Ramos (cell line): ENCODE results near the gene NRG3.

Experiments used
- in situ Hi-C: fragments of 300-500 bp; cut with MboI; formaldehyde crosslinking; loops from one replicate; pipeline ENCODE4 v1.14.3; 2022; ENCODE audit warnings: low sequenced_read_pairs; ENCODE audit not compliant: unreplicated experiment

The NRG3 gene

GRCh38 chr10:82737549-82737948 is 862.6 kb downstream of the NRG3 start:
- in situ Hi-C loops = no loop called here

- in situ Hi-C loops = no loop called here
Measured at GRCh38 chr10:82738592-82738991, 863.6 kb downstream of the NRG3 start.

DNA sequence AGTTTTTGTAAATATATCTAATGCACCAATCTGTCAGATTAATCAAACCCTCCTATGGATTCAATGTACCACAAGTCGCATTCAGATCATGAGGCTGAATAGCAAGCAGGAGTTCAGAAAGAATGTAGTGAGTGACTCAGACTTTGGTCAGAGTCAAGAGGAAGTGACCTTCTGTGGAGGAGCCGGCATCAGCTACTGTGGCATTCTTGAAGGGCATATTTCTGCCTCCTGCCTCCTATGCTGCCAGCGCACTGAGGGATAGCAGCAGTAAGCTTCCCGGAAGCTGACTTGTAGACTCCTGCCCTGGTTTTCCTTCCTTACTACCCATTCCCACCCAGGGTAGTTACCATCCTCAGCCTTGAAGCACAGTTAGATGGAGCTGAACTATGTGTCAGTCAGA is 867.5 kb downstream of the NRG3 start:
- in situ Hi-C loops = no loop called here

- in situ Hi-C loops = no loop called here
Measured at GRCh38 chr10:82742898-82743297, 867.9 kb downstream of the NRG3 start.

- in situ Hi-C loops = no loop called here
Measured at GRCh38 chr10:82750538-82750937, 875.5 kb downstream of the NRG3 start.

GRCh38 chr10:82757397-82757796 is 882.4 kb downstream of the NRG3 start:
- in situ Hi-C loops = no loop called here

- in situ Hi-C loops = no loop called here
Measured at GRCh38 chr10:82757901-82758300, 882.9 kb downstream of the NRG3 start.

DNA sequence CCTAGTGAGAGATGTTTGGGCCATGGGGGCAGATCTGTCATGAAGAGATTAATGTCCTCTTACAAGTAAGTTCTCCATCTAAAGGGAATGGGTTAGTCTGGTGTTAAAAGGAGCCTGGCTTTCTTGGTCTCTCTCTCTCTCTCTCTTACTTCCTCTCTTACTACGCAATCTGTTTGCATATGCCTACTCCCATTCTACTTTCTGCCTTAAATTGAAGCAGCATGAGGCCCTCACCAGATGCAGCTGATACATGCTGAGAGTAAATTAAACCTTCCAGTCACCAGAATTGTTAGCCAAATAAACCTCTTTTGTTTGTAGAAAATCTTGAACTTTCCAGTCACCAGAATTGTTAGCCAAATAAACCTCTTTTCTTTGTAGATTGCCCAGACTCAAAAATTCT is 884.1 kb downstream of the NRG3 start:
- in situ Hi-C loops = no loop called here

DNA sequence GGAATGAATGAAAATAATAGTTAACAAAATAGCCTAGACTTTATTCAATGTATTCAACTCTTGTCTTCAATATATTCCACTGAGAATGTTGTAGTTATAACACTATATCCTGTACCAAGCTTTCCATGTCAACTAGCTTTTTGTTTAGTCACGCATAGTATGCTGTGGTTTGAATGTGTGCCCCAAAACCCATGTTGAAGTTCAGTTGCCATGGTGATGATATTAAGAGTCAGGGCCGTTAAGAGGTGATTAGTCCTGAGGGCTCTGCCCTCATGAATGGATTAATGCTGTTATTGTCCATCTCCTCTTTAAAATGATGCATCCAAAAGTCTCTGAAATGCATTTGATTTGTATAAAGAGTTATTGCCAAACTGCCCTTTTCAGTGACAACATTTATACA is 887.6 kb downstream of the NRG3 start:
- in situ Hi-C loops = no loop called here

GRCh38 chr10:82768040-82768439 is 893.0 kb downstream of the NRG3 start:
- in situ Hi-C loops = no loop called here

DNA sequence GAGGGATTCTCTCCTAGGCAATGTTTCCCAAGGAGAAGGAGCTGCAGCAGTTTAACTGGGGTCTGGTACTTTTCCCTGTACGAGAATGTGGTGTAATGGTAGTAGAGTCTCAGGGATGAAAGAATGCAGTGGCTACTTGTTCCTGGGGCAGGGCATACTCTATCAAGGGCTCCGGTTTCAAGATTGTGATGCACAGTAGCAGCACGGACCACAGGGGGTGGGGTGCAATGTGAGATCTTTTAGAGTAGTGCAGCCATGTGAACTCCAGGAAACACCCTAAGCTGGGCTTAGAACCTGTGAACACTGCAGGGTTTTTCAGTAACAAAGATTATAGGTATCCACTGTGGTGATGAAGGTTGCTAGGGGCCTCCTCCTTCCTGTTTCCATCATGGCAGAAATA is 903.9 kb downstream of the NRG3 start:
- in situ Hi-C loops = no loop called here

- in situ Hi-C loops = no loop called here
Measured at GRCh38 chr10:82796510-82796909, 921.5 kb downstream of the NRG3 start.

DNA sequence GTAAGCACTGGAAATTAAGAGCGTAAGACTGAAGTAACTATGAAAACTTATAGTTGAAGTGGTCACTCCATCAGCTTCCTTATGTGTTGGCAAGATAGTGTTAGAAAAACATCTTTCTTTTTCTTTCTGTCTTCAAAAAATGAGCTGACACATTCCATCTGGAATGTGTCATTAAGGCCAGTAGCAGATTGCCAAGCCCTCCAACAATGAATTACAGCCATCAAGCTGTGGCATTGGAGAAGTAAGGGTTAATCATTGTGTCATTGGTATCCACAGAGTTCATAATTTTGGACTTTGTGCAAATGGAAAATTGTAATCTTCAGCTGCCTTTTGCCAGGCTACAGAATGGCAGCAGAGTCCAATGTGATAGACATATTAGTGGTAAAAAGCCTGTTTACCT is 926.3 kb downstream of the NRG3 start:
- in situ Hi-C loops = loop anchor here (25.0 kb wide), 1 partner anchor 1061 kb away; no protein-coding TSS in a partner anchor

- in situ Hi-C loops = loop anchor here (25.0 kb wide), 1 partner anchor 1051 kb away; no protein-coding TSS in a partner anchor
Measured at GRCh38 chr10:82811621-82812020, 936.6 kb downstream of the NRG3 start.

DNA sequence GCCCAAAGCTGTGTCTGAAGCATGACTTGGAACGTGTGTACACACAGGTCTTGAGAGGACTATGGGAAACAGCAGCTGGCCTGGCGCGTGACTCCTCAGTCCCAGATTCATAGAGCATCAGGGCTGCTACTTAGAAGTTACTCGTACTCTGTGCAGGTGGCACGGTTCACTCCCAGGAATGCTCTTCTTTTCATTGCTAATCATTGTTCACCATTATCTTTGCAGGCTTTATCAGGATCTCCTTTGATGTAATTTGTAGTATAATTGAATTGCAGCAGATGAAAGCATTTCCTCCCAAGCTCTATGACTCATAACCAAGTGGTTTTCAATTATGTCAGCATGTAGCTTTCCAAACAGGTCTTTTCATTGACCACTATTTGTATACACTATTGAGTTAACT is 938.9 kb downstream of the NRG3 start:
- in situ Hi-C loops = loop anchor here (25.0 kb wide), 1 partner anchor 1048 kb away; no protein-coding TSS in a partner anchor

DNA sequence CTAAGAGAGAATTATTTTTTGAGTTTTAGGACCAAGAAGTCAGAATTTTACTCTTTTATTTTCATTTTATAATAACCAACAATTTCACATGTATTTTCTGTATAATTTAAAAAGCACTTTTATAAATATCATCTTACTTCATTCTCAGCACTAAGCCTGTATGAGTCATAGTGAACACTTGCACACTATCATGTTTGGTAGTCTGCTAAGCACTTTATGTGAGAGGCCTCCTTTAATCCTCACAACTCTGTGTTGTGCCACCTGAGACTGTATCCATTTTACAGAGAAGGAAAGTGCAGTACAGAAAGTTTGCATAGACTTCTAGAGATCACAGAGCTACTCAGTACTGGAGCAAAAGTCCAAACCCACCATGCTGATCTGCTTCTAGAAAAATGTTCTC is 939.6 kb downstream of the NRG3 start:
- in situ Hi-C loops = loop anchor here (25.0 kb wide), 1 partner anchor 1048 kb away; no protein-coding TSS in a partner anchor

DNA sequence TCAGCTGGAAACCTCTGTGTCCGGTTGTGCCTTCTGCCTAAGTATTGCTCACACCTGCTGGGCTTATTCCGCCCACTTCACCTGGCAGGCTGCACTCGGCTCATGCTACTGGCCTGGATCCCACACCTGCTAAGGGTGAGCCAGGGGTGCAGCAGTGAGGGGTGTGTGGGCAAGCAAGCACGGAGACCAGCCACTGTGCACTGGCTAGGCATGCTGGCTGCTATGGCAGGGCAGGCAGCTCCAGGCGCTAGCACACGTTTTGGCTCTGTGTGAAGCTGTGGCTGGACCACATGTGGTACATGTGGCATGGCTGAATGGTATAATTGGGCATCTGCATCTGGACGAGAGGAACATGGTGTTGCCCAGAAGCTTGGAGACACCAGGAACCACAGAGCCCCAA is 940.7 kb downstream of the NRG3 start:
- in situ Hi-C loops = loop anchor here (25.0 kb wide), 1 partner anchor 1047 kb away; no protein-coding TSS in a partner anchor

DNA sequence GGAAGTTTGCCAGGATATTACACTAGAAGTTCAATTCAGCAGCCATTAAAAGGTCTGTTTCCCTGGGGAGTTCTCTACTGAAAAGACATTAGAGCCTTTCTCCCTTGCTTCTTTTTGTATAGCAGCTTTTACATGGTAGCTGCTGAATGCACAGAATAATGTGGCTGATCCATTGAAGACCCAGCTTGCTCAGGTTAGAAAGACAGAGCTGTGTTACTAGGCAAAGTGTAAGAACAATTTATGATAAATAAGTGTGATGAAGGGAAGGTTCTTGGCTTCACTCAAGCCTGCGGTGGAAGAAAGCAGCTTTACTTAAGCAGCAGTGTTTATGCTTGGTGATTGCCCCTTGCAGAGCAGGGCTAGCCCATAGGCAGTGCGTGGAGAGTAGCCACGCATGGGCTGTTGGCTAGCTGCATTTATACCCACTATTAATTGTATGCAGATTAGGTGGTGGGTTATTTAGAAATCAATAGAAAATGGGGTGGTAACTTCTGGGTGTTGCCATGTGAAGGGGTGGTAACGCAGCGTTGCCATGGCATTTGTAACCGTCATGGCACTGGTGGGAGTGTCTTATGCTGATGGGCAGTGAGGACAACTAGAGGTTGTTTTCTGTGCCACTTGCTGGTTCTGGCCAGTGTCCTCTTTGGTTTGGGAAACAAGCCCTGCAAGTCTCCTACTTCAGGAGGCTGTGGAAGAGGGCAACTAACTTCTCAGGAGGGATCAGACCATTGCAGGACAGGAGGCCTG is 942.9 kb downstream of the NRG3 start:
- in situ Hi-C loops = loop anchor here (25.0 kb wide), 1 partner anchor 1044 kb away; no protein-coding TSS in a partner anchor

- in situ Hi-C loops = loop anchor here (25.0 kb wide), 1 partner anchor 1041 kb away; no protein-coding TSS in a partner anchor
Measured at GRCh38 chr10:82821043-82821442, 946.0 kb downstream of the NRG3 start.

GRCh38 chr10:82826132-82826531 is 951.1 kb downstream of the NRG3 start:
- in situ Hi-C loops = no loop called here

DNA sequence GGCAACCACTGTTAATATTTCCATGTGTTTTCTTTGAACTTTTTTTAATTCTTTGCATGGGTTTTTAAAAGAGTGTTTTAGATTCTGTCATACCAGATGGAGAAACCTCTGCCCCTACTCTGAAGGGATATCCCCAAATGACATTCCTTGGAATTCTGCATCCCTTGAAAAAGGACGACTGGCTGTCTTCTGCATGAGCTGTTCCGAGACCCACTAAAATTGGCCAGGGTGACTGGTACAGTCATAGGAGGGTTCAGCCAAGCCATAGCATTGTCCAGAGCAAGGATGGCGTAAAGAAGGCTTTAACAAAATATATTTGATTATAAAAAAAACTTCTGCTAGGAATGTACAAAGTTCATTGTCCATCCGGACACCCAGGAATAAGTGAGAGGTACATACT is 952.9 kb downstream of the NRG3 start:
- in situ Hi-C loops = no loop called here

DNA sequence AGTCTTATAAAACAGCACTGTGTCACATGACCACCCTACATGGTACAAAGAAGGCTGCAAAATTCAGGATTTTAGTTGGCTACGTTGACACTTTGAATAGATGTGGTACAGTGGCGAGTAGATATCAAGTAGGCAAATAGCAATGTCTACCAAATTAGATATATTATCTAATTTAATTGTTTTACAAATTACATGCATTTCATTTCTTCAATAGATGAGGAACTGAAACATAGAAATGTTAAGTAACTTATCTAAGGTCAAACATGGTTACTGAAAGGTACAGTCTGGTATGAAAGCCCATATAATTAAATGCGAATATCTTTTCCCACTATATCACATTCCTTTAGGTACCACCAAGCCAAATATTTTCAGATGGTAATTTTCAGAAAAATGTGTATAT is 972.2 kb downstream of the NRG3 start:
- in situ Hi-C loops = no loop called here
